ENCODE results near the gene ACSF3.

Gene ACSF3

GRCh38 chr16:89173174-89173921 lies 79.7 kb downstream of the ACSF3 start:
- no peak for TF ChIP-seq CTCF (IDR thresholded peaks at IDR 0.05; ENCODE audit: insufficient read depth, low read length, poor library complexity, severe bottlenecking)
- H3K27me3 ChIP-seq (replicated peaks; ENCODE audit: control insufficient read depth, insufficient read depth, low read length) = no peaks in the 10 kb centered on the region
- H3K36me3 ChIP-seq (ENCODE audit: control insufficient read depth, insufficient read depth, low read length) = no peaks in the 10 kb centered on the region
- H3K4me3 ChIP-seq (replicated peaks; ENCODE audit: low read depth, low read length) = no peak overlapping the region
- no peak for DNase-seq (ENCODE audit: extremely low read depth, insufficient read length)

GRCh38 chr16:89174055-89174827 lies 80.6 kb downstream of the ACSF3 start:
- no peak for TF ChIP-seq CTCF (IDR thresholded peaks at IDR 0.05; ENCODE audit: insufficient read depth, low read length, poor library complexity, severe bottlenecking)
- no peaks in the 10 kb centered on the region for H3K27me3 ChIP-seq (replicated peaks; ENCODE audit: control insufficient read depth, insufficient read depth, low read length)
- H3K36me3 ChIP-seq (ENCODE audit: control insufficient read depth, insufficient read depth, low read length) = no peaks in the 10 kb centered on the region
- DNase-seq (ENCODE audit: extremely low read depth, insufficient read length) = no peak
- H3K4me3 ChIP-seq (replicated peaks; ENCODE audit: low read depth, low read length) = no peak overlapping the region

- no peaks in the 10 kb centered on the region for H3K27me3 ChIP-seq (replicated peaks; ENCODE audit: control insufficient read depth, insufficient read depth, low read length)
- TF ChIP-seq CTCF (IDR thresholded peaks at IDR 0.05; ENCODE audit: insufficient read depth, low read length, poor library complexity, severe bottlenecking) = no peak
- no peak overlapping the region for H3K4me3 ChIP-seq (replicated peaks; ENCODE audit: low read depth, low read length)
- DNase-seq (ENCODE audit: extremely low read depth, insufficient read length) = no peak
- H3K36me3 ChIP-seq (ENCODE audit: control insufficient read depth, insufficient read depth, low read length) = no peaks in the 10 kb centered on the region
These were observed 81.2 kb downstream of the ACSF3 start for GRCh38 chr16:89174877-89175276.

GRCh38 chr16:89175280-89176146 lies 81.9 kb downstream of the ACSF3 start:
- H3K36me3 ChIP-seq (ENCODE audit: control insufficient read depth, insufficient read depth, low read length) = no peaks in the 10 kb centered on the region
- no peaks in the 10 kb centered on the region for H3K27me3 ChIP-seq (replicated peaks; ENCODE audit: control insufficient read depth, insufficient read depth, low read length)
- TF ChIP-seq CTCF (IDR thresholded peaks at IDR 0.05; ENCODE audit: insufficient read depth, low read length, poor library complexity, severe bottlenecking) = no peak
- no peak for DNase-seq (ENCODE audit: extremely low read depth, insufficient read length)
- H3K4me3 ChIP-seq (replicated peaks; ENCODE audit: low read depth, low read length) = no peak overlapping the region

GRCh38 chr16:89176147-89176690 lies 82.6 kb downstream of the ACSF3 start:
- no peak overlapping the region for H3K4me3 ChIP-seq (replicated peaks; ENCODE audit: low read depth, low read length)
- H3K36me3 ChIP-seq (ENCODE audit: control insufficient read depth, insufficient read depth, low read length) = no peaks in the 10 kb centered on the region
- TF ChIP-seq CTCF (IDR thresholded peaks at IDR 0.05; ENCODE audit: insufficient read depth, low read length, poor library complexity, severe bottlenecking) = no peak
- H3K27me3 ChIP-seq (replicated peaks; ENCODE audit: control insufficient read depth, insufficient read depth, low read length) = no peaks in the 10 kb centered on the region
- no peak for DNase-seq (ENCODE audit: extremely low read depth, insufficient read length)
